Fibroblast of pulmonary artery (primary cell): ENCODE data around the gene FIBCD1.

Source experiments
- DNase-seq: peaks from one replicate; pipeline ENCODE4 v3.0.0-alpha.2; 2010; ENCODE audit warnings: low read depth
- H3K4me3 ChIP-seq: replicated peaks from 2 replicates; pipeline ENCODE4 v1.5.1; 2011; ENCODE audit warnings: low read depth, mild to moderate bottlenecking, control low read depth, low read length, moderate library complexity
- TF ChIP-seq, protein P1 (sequence below): IDR thresholded peaks from 2 replicates; pipeline ENCODE4 v1.5.1; 2011; ENCODE audit warnings: mild to moderate bottlenecking, control low read depth, low read length, inconsistent platforms; ENCODE audit errors: missing control alignments

The FIBCD1 gene

GRCh38 chr9:130895481-130896232, 43.4 kb downstream of the FIBCD1 start:
- DNase-seq, result no peak
- TF ChIP-seq, protein P1, sequence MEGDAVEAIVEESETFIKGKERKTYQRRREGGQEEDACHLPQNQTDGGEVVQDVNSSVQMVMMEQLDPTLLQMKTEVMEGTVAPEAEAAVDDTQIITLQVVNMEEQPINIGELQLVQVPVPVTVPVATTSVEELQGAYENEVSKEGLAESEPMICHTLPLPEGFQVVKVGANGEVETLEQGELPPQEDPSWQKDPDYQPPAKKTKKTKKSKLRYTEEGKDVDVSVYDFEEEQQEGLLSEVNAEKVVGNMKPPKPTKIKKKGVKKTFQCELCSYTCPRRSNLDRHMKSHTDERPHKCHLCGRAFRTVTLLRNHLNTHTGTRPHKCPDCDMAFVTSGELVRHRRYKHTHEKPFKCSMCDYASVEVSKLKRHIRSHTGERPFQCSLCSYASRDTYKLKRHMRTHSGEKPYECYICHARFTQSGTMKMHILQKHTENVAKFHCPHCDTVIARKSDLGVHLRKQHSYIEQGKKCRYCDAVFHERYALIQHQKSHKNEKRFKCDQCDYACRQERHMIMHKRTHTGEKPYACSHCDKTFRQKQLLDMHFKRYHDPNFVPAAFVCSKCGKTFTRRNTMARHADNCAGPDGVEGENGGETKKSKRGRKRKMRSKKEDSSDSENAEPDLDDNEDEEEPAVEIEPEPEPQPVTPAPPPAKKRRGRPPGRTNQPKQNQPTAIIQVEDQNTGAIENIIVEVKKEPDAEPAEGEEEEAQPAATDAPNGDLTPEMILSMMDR, result no peak
- no peak overlapping the region for H3K4me3 ChIP-seq

DNA sequence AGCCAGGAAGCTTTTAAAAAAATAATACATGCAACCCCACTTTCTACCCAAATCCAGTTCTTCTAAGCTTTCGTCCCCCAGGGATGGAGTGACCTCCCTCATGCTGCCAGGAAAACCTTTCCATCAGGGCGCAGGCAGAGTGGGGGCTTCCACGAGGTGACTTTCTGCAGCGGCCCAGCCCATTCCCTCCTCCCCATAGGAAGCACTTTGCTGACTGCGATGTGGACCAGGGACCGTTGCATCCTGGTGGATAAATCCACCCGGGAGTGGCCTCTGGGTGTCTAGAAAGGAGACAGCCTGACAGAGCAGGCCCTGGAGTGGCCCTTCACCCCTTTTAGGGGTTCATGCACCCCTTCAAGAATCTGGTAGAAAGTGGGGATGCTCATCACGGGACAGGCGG, 44.0 kb downstream of the FIBCD1 start:
- TF ChIP-seq, protein P1, result no peak
- no peak for DNase-seq
- no peak overlapping the region for H3K4me3 ChIP-seq

DNA sequence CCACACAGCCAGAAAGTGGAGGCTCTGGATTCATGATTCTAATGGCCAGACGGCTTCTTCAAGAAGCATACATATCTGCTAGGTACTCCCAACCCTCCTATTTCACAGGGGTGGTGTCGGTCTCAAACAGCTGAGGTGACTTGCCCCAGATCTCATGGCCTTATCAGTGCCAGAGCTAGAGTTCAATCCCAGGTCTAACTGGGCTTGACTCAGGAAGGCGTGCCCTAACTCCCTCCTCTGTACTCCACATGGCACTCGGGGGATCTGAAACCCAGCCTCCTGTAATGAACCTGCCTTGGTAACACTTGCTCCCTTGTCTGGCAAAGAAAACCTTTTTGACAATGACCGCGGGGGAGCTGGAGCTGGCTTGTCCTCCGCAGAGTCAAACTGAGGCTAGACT, 44.5 kb downstream of the FIBCD1 start:
- TF ChIP-seq, protein P1, result no peak
- DNase-seq, result no peak
- H3K4me3 ChIP-seq, result no peak overlapping the region

- TF ChIP-seq, protein P1, result peak; percentile 24
- DNase-seq, result no peak
- H3K4me3 ChIP-seq, result no peak overlapping the region
These were observed 45.5 kb downstream of the FIBCD1 start for GRCh38 chr9:130893341-130894101.

DNA sequence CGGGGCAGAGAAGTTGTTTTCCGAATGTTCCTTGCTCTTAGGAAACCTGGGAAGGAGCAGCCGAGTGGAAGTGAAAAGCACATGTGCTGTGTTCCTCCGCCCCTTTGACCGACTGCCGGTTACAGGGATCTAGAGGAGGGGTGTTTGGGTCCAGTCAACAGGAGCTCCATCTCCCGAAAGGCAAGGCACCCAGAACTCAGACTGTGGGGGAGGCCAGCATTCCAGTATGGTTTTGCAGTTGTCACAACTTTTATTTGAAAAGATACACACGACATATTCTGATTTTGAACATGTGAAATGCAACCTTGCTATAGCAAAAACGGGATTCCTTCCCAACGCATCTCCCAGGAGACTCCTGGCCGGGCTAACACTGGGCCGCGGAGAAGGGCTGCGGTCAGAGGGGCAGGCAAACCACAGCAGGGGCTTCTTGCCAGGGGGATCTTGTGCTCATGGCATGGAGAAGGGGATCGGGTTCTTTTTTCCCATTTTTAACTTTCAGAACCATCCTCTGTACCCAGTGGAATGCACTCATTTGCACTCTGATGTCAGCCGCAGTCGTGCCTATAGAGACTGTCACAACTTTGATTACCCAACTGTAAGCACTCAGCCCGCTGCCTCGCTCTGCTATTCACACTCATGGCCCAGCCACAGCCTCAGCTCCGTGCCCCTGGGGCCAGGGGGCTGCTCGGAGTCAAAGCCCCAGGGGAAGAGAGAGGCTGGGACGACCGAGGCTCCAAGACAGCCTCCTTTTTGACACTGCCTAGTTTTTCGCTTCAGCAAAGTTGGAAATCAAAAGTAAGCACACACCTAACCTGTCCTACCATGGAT, 46.4 kb downstream of the FIBCD1 start:
- TF ChIP-seq, protein P1, result no peak
- H3K4me3 ChIP-seq, result no peak overlapping the region

GRCh38 chr9:130891688-130892476, 47.2 kb downstream of the FIBCD1 start:
- no peak overlapping the region for H3K4me3 ChIP-seq
- no peak for DNase-seq
- TF ChIP-seq, protein P1, result no peak

More for the DNA sequence above, 46.4 kb downstream of the FIBCD1 start:
- no peak for DNase-seq
